Liver (tissue), 9 donors: Measurements from ENCODE around the gene ERGIC1. TPM values are rescaled to one million over a fixed set of nuclear protein-coding genes. Genes with fewer than 3 reads are reported as not detected.

Source experiments
- DNase-seq: peaks from one replicate; pipeline ENCODE4 v3.0.0-alpha.2; 2017; ENCODE audit warnings: low spot score
- H3K27ac ChIP-seq, 2 donors: one replicate each; pipeline ENCODE4 v1.7.0; 2013; ENCODE audit warnings: inconsistent platforms in 2 of 2, low read length in 2 of 2, control low read depth in 1 of 2, low read depth in 1 of 2, mild to moderate bottlenecking in 1 of 2
- H3K27me3 ChIP-seq, 4 donors: one replicate each; pipeline versions ENCODE4 v1.6.1 to v1.7.0; 2013; ENCODE audit warnings: low read length in 3 of 4, inconsistent platforms in 1 of 4, mild to moderate bottlenecking in 1 of 4, moderate library complexity in 1 of 4; ENCODE audit not compliant: control insufficient read depth in 4 of 4, insufficient read depth in 4 of 4
- H3K36me3 ChIP-seq, 4 donors: one replicate each; pipeline versions ENCODE4 v1.6.1 to v1.7.0; 2013; ENCODE audit warnings: low read length in 3 of 4, mild to moderate bottlenecking in 3 of 4, low read depth in 1 of 4, moderate library complexity in 1 of 4; ENCODE audit not compliant: control insufficient read depth in 4 of 4, insufficient read depth in 3 of 4
- H3K4me1 ChIP-seq, 4 donors: one replicate each; pipeline versions ENCODE4 v1.6.1 to v1.7.0; 2013; ENCODE audit warnings: low read length in 3 of 4, mild to moderate bottlenecking in 3 of 4, moderate library complexity in 1 of 4; ENCODE audit not compliant: control insufficient read depth in 4 of 4, insufficient read depth in 4 of 4
- H3K4me3 ChIP-seq, 3 donors: one replicate each; pipeline versions ENCODE4 v1.6.1 to v1.7.0; 2013; ENCODE audit warnings: low read length in 3 of 3, control low read depth in 1 of 3, low read depth in 1 of 3, mild to moderate bottlenecking in 1 of 3
- H3K9ac ChIP-seq, 2 donors: one replicate each; pipeline ENCODE4 v1.7.0; 2013; ENCODE audit warnings: low read length in 2 of 2, mild to moderate bottlenecking in 2 of 2, moderate library complexity in 2 of 2, control low read depth in 1 of 2, low read depth in 1 of 2
- H3K9me3 ChIP-seq, 4 donors: one replicate each; pipeline versions ENCODE4 v1.6.1 to v1.7.0; 2013; ENCODE audit warnings: low read length in 3 of 4; ENCODE audit not compliant: control insufficient read depth in 4 of 4
- EGR1 ChIP-seq, 2 donors: IDR thresholded peaks; 2 replicates each; pipeline ENCODE4 v1.6.1; 2016 to 2018; ENCODE audit warnings: antibody characterized with exemption in 2 of 2, low read depth in 2 of 2
- FOXA1 ChIP-seq: IDR thresholded peaks from 2 replicates; pipeline ENCODE4 v1.6.1; 2016; ENCODE audit warnings: antibody characterized with exemption
- FOXA2 ChIP-seq: IDR thresholded peaks from 2 replicates; pipeline ENCODE4 v1.6.1; 2016; ENCODE audit warnings: antibody characterized with exemption
- GABPA ChIP-seq, 2 donors: IDR thresholded peaks in 1 of 2; conservative IDR thresholded peaks in 1 of 2; 2 replicates each; pipeline ENCODE4 v1.6.1; 2016; ENCODE audit warnings: antibody characterized with exemption in 2 of 2, mild to moderate bottlenecking in 1 of 2, moderate library complexity in 1 of 2
- HNF4A ChIP-seq, 2 donors: conservative IDR thresholded peaks; 2 replicates each; pipeline ENCODE4 v1.6.1; 2016; ENCODE audit warnings: antibody characterized with exemption in 2 of 2, mild to moderate bottlenecking in 2 of 2
- NR2F2 ChIP-seq: IDR thresholded peaks from 2 replicates; pipeline ENCODE4 v1.6.1; 2016; ENCODE audit warnings: antibody characterized with exemption
- RAD21 ChIP-seq, 2 donors: IDR thresholded peaks; 2 replicates each; pipeline ENCODE4 v1.6.1; 2016; ENCODE audit warnings: antibody characterized with exemption in 2 of 2, mild to moderate bottlenecking in 2 of 2
- REST ChIP-seq: IDR thresholded peaks from 2 replicates; pipeline ENCODE4 v1.6.1; 2016; ENCODE audit warnings: antibody characterized with exemption, mild to moderate bottlenecking
- SP1 ChIP-seq: IDR thresholded peaks from 2 replicates; pipeline ENCODE4 v1.6.1; 2018; ENCODE audit warnings: antibody characterized with exemption, mild to moderate bottlenecking
- TAF1 ChIP-seq: conservative IDR thresholded peaks from 2 replicates; pipeline ENCODE4 v1.6.1; 2016; ENCODE audit warnings: antibody characterized with exemption, mild to moderate bottlenecking
- YY1 ChIP-seq: IDR thresholded peaks from 2 replicates; pipeline ENCODE4 v1.6.1; 2016; ENCODE audit warnings: antibody characterized with exemption, mild to moderate bottlenecking
- WGBS: extraction: QIAGEN DNeasy Blood & Tissue Kit; methylation state at CpG from one replicate; pipeline ENCODE4 v1.1.7; 2013; 5-methylcytosine and 5-hydroxymethylcytosine counted together
- polyA plus RNA-seq, 2 donors: library from polyadenylated mRNA; stranded (reverse) in 1 of 2; unstranded in 1 of 2; fragments of 200-250 nt in 1 of 2; fragments of >200 nt in 1 of 2; fragmentation: Nextera tagmentation in 1 of 2; extraction: Ambion mirVana in 1 of 2; gene quantifications; one replicate each; pipeline versions ENCODE4 v1.2.1 to v1.2.3, GENCODE V29; 2013 to 2015
- total RNA-seq, 2 donors: library from RNA; depleted of rRNA; stranded (reverse); fragments of >200 nt; gene quantifications; one replicate each; pipeline ENCODE4 v1.2.3, GENCODE V29; 2014
- TF ChIP-seq, protein P1 (sequence below): fragments of 150-350 bp; IDR thresholded peaks from 2 replicates; pipeline ENCODE4 v1.5.1; 2017; ENCODE audit warnings: improper control_type of control experiment, low read depth, low read length; ENCODE audit not compliant: missing input control
- TF ChIP-seq, protein P2 (sequence below): IDR thresholded peaks from 2 replicates; pipeline ENCODE4 v1.6.1; 2016; ENCODE audit warnings: antibody characterized with exemption
- TF ChIP-seq, protein P3 (sequence below): IDR thresholded peaks from 2 replicates; pipeline ENCODE4 v1.6.1; 2016; ENCODE audit warnings: antibody characterized with exemption
- donor health status: healthy.
- donor health status: healthy.
- donor health status: healthy.
- donor health status: healthy.
- donor health status: healthy.

ERGIC1 gene
- total and polyA plus RNA-seq, 4 donors: 45.4 to 155 (median 101) TPM

DNA sequence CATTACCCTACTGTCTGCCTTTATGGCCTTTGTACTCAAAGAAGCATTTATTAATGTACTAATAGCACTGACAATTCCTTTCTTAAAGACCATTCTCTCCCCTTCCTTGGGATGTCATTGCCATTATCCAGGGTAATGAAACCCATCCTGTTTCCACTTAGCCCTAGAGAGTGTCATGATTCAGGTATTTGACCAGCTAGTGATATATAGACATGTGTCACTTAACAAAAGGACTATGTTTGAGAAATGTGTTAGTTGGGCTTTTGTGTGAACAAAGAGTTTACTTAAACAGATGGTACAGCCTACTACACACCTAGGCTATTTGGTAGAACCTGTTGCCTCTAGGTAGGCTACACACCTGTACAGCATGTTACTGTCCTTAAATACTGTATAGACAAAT is 151.5 kb downstream of the ERGIC1 start:
- Histone ChIP-seq H3K27ac (no peak overlapping the region), H3K9me3 (no peaks in the 10 kb centered on the region), H3K4me3 (no peak overlapping the region), H3K36me3 (peaks cover 0 to 7% (median 3%) of the 10 kb centered on the region in 4 donors), H3K9ac (no peak overlapping the region), H3K4me1 (peaks cover 0 to 14% (median 7%) of the 10 kb centered on the region in 4 donors), H3K27me3 (no peaks in the 10 kb centered on the region)
- no peak for DNase-seq
- no peak for TF ChIP-seq GABPA (IDR thresholded peaks at IDR 0.05 in 1 of 2, conservative IDR thresholded peaks at IDR 0.05 in 1 of 2)
- TF ChIP-seq SP1: no peak
- TF ChIP-seq, protein P1, sequence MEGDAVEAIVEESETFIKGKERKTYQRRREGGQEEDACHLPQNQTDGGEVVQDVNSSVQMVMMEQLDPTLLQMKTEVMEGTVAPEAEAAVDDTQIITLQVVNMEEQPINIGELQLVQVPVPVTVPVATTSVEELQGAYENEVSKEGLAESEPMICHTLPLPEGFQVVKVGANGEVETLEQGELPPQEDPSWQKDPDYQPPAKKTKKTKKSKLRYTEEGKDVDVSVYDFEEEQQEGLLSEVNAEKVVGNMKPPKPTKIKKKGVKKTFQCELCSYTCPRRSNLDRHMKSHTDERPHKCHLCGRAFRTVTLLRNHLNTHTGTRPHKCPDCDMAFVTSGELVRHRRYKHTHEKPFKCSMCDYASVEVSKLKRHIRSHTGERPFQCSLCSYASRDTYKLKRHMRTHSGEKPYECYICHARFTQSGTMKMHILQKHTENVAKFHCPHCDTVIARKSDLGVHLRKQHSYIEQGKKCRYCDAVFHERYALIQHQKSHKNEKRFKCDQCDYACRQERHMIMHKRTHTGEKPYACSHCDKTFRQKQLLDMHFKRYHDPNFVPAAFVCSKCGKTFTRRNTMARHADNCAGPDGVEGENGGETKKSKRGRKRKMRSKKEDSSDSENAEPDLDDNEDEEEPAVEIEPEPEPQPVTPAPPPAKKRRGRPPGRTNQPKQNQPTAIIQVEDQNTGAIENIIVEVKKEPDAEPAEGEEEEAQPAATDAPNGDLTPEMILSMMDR: no peak
- no peak for TF ChIP-seq YY1
- no peak for TF ChIP-seq HNF4A (conservative IDR thresholded peaks at IDR 0.05)
- no peak for TF ChIP-seq RAD21 (IDR thresholded peaks at IDR 0.05)
- no peak for TF ChIP-seq FOXA2
- TF ChIP-seq REST: no peak
- TF ChIP-seq, protein P2, sequence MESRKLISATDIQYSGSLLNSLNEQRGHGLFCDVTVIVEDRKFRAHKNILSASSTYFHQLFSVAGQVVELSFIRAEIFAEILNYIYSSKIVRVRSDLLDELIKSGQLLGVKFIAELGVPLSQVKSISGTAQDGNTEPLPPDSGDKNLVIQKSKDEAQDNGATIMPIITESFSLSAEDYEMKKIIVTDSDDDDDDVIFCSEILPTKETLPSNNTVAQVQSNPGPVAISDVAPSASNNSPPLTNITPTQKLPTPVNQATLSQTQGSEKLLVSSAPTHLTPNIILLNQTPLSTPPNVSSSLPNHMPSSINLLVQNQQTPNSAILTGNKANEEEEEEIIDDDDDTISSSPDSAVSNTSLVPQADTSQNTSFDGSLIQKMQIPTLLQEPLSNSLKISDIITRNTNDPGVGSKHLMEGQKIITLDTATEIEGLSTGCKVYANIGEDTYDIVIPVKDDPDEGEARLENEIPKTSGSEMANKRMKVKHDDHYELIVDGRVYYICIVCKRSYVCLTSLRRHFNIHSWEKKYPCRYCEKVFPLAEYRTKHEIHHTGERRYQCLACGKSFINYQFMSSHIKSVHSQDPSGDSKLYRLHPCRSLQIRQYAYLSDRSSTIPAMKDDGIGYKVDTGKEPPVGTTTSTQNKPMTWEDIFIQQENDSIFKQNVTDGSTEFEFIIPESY: no peak

DNA sequence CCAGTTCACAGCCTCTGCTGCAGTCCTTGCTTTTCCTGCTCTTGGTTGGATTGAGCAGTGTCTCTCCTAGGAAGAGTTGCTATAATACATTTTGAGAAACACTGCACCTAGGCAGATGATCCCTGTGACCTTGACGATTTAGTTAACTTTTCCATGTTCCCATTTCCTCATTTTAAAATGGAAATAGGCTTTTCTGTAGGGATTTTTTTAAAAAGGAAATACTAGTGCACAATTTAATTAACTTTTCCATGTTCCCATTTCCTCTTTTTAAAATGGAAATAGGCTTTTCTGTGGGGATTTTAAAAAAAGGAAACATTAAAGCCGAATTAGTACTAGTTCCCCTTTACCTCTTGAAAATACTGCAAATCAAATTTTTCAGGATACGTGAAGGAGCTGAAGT is 154.2 kb downstream of the ERGIC1 start:
- H3K27ac ChIP-seq: no peak overlapping the region
- 74% methylated on average over 3 of the region's 3 CpGs for WGBS
- H3K36me3 ChIP-seq: peaks cover 2 to 8% (median 5%) of the 10 kb centered on the region in 4 donors
- no peak overlapping the region for H3K4me3 ChIP-seq
- H3K27me3 ChIP-seq: no peaks in the 10 kb centered on the region
- DNase-seq: no peak
- no peaks in the 10 kb centered on the region for H3K9me3 ChIP-seq
- TF ChIP-seq YY1 (no peak), FOXA2 (no peak), TAF1 (no peak), NR2F2 (no peak), REST (no peak), FOXA1 (no peak), EGR1 (IDR thresholded peaks at IDR 0.05; ENCODE audit: low read depth in 2 of 2) (no peak), GABPA (IDR thresholded peaks at IDR 0.05 in 1 of 2, conservative IDR thresholded peaks at IDR 0.05 in 1 of 2) (no peak), SP1 (no peak)
- TF ChIP-seq, protein P3, sequence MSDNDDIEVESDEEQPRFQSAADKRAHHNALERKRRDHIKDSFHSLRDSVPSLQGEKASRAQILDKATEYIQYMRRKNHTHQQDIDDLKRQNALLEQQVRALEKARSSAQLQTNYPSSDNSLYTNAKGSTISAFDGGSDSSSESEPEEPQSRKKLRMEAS: no peak
- TF ChIP-seq, protein P1: no peak
- TF ChIP-seq, protein P2: no peak
- peaks cover 0 to 14% (median 6%) of the 10 kb centered on the region in 4 donors for H3K4me1 ChIP-seq
- H3K9ac ChIP-seq: no peak overlapping the region
